ENCODE measurements around the gene BAIAP2L2.

DNA sequence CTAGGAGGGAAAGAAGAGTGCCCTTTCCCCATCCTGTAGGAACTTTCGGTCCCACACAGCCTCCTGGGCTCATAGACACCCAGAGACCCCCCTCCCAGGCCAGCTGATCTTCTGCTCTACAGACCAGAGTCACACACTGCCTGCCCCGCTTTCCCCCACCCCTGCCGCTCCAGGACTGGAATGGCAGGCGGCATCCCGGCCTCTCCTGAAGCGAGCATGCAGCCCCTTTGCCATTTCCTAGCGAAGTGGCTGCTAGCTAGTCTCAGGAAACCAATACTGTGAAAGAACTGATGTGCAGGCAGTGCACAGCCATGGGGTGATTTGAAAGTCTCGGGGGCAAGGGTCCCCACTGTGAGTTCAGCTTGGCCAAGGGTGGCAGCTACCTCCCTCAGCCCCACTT, 44.9 kb downstream of the BAIAP2L2 start:
- TF ChIP-seq ARNTL (CRISPR knock-in tag; IDR thresholded peaks at IDR 0.05; ENCODE audit: borderline replicate concordance, low read depth) (no peak), ZFP30 (CRISPR knock-in tag; IDR thresholded peaks at IDR 0.05) (no peak), ZFP3 (CRISPR knock-in tag; IDR thresholded peaks at IDR 0.05) (no peak), ZNF70 (CRISPR knock-in tag; IDR thresholded peaks at IDR 0.05) (no peak)
- TF ChIP-seq, protein P1, sequence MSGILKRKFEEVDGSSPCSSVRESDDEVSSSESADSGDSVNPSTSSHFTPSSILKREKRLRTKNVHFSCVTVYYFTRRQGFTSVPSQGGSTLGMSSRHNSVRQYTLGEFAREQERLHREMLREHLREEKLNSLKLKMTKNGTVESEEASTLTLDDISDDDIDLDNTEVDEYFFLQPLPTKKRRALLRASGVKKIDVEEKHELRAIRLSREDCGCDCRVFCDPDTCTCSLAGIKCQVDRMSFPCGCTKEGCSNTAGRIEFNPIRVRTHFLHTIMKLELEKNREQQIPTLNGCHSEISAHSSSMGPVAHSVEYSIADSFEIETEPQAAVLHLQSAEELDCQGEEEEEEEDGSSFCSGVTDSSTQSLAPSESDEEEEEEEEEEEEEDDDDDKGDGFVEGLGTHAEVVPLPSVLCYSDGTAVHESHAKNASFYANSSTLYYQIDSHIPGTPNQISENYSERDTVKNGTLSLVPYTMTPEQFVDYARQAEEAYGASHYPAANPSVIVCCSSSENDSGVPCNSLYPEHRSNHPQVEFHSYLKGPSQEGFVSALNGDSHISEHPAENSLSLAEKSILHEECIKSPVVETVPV (CRISPR knock-in tag; IDR thresholded peaks at IDR 0.05), result no peak
- TF ChIP-seq, protein P2, sequence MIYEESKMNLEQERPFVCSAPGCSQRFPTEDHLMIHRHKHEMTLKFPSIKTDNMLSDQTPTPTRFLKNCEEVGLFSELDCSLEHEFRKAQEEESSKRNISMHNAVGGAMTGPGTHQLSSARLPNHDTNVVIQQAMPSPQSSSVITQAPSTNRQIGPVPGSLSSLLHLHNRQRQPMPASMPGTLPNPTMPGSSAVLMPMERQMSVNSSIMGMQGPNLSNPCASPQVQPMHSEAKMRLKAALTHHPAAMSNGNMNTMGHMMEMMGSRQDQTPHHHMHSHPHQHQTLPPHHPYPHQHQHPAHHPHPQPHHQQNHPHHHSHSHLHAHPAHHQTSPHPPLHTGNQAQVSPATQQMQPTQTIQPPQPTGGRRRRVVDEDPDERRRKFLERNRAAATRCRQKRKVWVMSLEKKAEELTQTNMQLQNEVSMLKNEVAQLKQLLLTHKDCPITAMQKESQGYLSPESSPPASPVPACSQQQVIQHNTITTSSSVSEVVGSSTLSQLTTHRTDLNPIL (CRISPR knock-in tag; IDR thresholded peaks at IDR 0.05; ENCODE audit: low read depth), result no peak

All from SK-N-SH treated with all-trans-retinoic acid at 6 μM for 48 hours (cell line).